CD4-positive, CD25-positive, alpha-beta regulatory T cell (primary cell): ENCODE data around the gene HNRNPA3. TPM values are rescaled to one million over a fixed set of nuclear protein-coding genes. Genes with fewer than 3 reads are reported as not detected.

Experiments
- ATAC-seq, 2 donors: fragments of 150-1000 bp; cut with Tn5 transposase; one replicate each; pipeline ENCODE4 v1.10.0; 2021; ENCODE audit warnings: low read depth in 2 of 2, moderate number of reproducible peaks in 2 of 2, moderate library complexity in 1 of 2
- DNase-seq, 3 donors: peaks; one replicate each; pipeline versions ENCODE4 v3.0.0 to v3.0.0-alpha.2; 2012 to 2022; ENCODE audit warnings: mixed read lengths in 1 of 3
- H3K27ac ChIP-seq: one replicate; pipeline ENCODE4 v1.7.0; 2013; ENCODE audit warnings: mild to moderate bottlenecking, low read length; ENCODE audit not compliant: insufficient read depth, poor library complexity, severe bottlenecking
- H3K27me3 ChIP-seq: one replicate; pipeline ENCODE4 v1.7.0; 2013; ENCODE audit warnings: low read length; ENCODE audit not compliant: control insufficient read depth, insufficient read depth
- H3K36me3 ChIP-seq: one replicate; pipeline ENCODE4 v1.7.0; 2013; ENCODE audit warnings: mild to moderate bottlenecking, low read length, moderate library complexity; ENCODE audit not compliant: control insufficient read depth, insufficient read depth
- H3K4me1 ChIP-seq: 2 replicates; pipeline ENCODE4 v1.7.0; 2013; ENCODE audit warnings: mild to moderate bottlenecking, low read length; ENCODE audit not compliant: insufficient read depth, control insufficient read depth, poor library complexity, severe bottlenecking
- H3K4me3 ChIP-seq: one replicate; pipeline ENCODE4 v1.7.0; 2013; ENCODE audit warnings: low read depth, mild to moderate bottlenecking, low read length, moderate library complexity
- H3K9me3 ChIP-seq, 2 experiments: 1 replicate in 1 of 2; 2 replicates in 1 of 2; pipeline ENCODE4 v1.7.0; 2013; ENCODE audit warnings: low read length in 2 of 2, mild to moderate bottlenecking in 1 of 2, moderate library complexity in 1 of 2; ENCODE audit not compliant: control insufficient read depth in 2 of 2
- H3K27ac Mint-ChIP-seq, 3 donors: one replicate each; pipeline ENCODE4 v1.8.0; 2020 to 2022; ENCODE audit warnings: mild to moderate bottlenecking in 3 of 3, mixed read lengths in 3 of 3, moderate library complexity in 2 of 3
- H3K27me3 Mint-ChIP-seq: one replicate; pipeline ENCODE4 v1.8.0; 2022; ENCODE audit warnings: mild to moderate bottlenecking, mixed read lengths
- H3K36me3 Mint-ChIP-seq: one replicate; pipeline ENCODE4 v1.8.0; 2020; ENCODE audit warnings: mixed read lengths
- H3K4me1 Mint-ChIP-seq, 4 donors: one replicate each; pipeline ENCODE4 v1.8.0; 2020 to 2022; ENCODE audit warnings: mixed read lengths in 4 of 4, mild to moderate bottlenecking in 1 of 4
- H3K4me3 Mint-ChIP-seq, 4 donors: one replicate each; pipeline ENCODE4 v1.8.0; 2020 to 2022; ENCODE audit warnings: mild to moderate bottlenecking in 4 of 4, mixed read lengths in 4 of 4, moderate library complexity in 3 of 4
- H3K9me3 Mint-ChIP-seq, 7 donors: one replicate each; pipeline ENCODE4 v1.8.0; 2020 to 2022; ENCODE audit warnings: mixed read lengths in 7 of 7, mild to moderate bottlenecking in 3 of 7, moderate library complexity in 2 of 7
- polyA plus RNA-seq, 4 donors: library from polyadenylated mRNA; unstranded; fragments of 300-500 nt; fragmentation: Illumina TruSeq; gene quantifications; one replicate each; pipeline ENCODE4 v1.2.3, GENCODE V29; 2021
- total RNA-seq: library from RNA; stranded (reverse); gene quantifications from one replicate; pipeline ENCODE4 v1.2.3, GENCODE V29; 2022

Gene HNRNPA3
- 231 TPM for total RNA-seq
- polyA plus RNA-seq, result 10 to 100 TPM; 38.8 to 62.8 (median 56.2) TPM

DNA sequence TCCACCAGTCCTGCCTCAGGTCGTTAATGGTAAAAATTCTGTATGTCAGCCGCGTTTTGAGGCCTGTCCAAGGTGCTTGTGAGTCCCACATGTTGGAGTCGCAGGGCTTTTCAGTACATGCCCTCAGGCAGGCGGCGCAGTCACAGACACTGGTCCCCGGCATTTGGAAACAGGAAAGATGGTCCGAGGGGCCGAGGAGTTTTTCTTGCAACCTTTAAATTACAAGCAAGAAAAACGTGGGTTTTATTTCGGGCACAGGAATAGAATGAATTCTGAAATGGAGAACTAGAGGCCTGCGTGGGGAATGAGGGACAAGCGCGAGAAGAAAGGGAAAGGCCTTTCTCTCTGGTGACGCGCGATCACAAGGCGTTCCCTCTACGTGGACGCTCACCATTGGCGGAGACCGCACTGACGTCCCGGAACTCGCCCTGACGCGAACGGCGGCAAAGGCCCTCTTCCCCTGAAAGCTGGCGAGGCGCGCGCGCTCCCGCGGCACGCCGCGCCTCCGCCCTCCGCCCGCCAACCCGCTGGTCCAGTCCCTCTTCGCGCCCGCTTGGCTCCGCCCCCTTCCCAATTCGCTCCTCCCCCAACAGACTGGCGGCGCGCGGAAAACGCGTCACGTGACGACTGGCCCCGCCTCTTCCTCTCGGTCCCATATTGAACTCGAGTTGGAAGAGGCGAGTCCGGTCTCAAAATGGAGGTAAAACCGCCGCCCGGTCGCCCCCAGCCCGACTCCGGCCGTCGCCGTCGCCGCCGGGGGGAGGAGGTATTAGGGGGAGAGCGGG is at the start of gene HNRNPA3:
TSS of gene HNRNPA3 (plus strand) at position 689 of the 785 bp plus-strand sequence. CDS start at position 695, 6 bp downstream.
- Mint-ChIP-seq H3K27ac (peak within 1 kb of the TSS; percentile 99 to 100 (median 100)), H3K4me1 (peaks cover 21 to 61% (median 42%) of the 10 kb centered on the region in 4 donors), H3K36me3 (peaks cover 27% of the 10 kb centered on the region), H3K9me3 (no peaks in the 10 kb centered on the region), H3K27me3 (peaks cover 7% of the 10 kb centered on the region), H3K4me3 (peak within 1 kb of the TSS; percentile 88 to 97 (median 96))
- peak within 1 kb of the TSS; percentile 100 for H3K27ac ChIP-seq
- H3K36me3 ChIP-seq, result peaks cover 21% of the 10 kb centered on the region
- peaks cover 56% of the 10 kb centered on the region for H3K4me1 ChIP-seq
- H3K27me3 ChIP-seq, result no peaks in the 10 kb centered on the region
- DNase-seq (peak; percentile 99 to 100 (median 99)), ATAC-seq (peak; percentile 85 to 90)
- peak within 1 kb of the TSS; percentile 99 for H3K4me3 ChIP-seq
- no peaks in the 10 kb centered on the region for H3K9me3 ChIP-seq

DNA sequence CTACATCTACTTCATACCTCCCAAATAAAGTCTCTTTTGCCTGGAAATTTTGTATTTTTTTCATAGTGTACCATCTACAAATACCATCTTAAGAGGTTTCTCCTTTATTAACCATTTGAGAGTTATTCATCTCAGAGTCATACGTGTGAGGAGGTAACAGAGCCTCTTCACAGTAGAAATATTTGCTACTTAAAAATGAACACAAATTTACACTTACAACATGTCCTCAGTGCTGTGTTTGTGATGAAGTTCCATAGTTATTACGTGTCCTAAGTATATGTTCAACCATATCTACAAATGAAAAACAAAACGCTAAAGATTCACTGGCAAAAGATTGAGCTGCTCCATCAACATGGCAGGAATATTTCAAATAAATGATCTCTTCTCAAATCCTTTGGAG is 48.5 kb upstream of the HNRNPA3 start:
- peaks cover 2 to 18% (median 13%) of the 10 kb centered on the region in 4 donors for H3K4me1 Mint-ChIP-seq
- ATAC-seq, result no peak

DNA sequence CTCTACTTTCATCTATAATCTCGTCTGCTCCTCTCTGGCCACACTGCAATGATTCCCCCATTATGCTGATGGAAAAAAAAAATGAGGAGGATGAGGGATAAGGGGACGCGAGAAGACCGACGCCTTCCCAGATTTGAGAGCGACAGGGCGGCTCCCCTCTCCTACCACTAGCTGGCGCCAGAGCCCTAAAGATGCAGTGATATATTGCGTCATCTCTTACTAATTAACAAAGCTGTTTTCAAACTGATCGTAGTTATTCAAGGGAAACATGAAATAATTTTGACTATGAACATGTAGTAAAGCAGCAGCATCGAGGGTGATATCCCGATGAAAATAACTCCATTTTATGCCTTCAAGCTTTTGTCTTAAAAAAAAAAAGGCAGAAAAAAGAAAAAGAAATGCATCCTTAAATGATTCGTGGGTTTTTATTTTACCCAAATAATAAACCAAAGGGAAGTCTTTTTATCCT is 48.0 kb upstream of the HNRNPA3 start:
- Mint-ChIP-seq H3K4me3 (no peak overlapping the region), H3K27me3 (peaks cover 14% of the 10 kb centered on the region), H3K9me3 (no peaks in the 10 kb centered on the region), H3K4me1 (peaks cover 5 to 20% (median 15%) of the 10 kb centered on the region in 4 donors), H3K36me3 (no peaks in the 10 kb centered on the region), H3K27ac (no peak overlapping the region)
- ATAC-seq, result peak; percentile 65 to 77
- H3K9me3 ChIP-seq, result no peaks in the 10 kb centered on the region
- H3K36me3 ChIP-seq, result no peaks in the 10 kb centered on the region
- peaks cover 2% of the 10 kb centered on the region for H3K27me3 ChIP-seq
- H3K4me1 ChIP-seq, result peaks cover 32% of the 10 kb centered on the region
- peak overlapping the region; percentile 82 for H3K4me3 ChIP-seq
- peak overlapping the region; percentile 43 for H3K27ac ChIP-seq
- DNase-seq, result peak; percentile 72 to 81 (median 78)

More for the DNA sequence above, 48.5 kb upstream of the HNRNPA3 start:
- H3K4me3 Mint-ChIP-seq, result no peak overlapping the region
- peaks cover 32% of the 10 kb centered on the region for H3K4me1 ChIP-seq
- no peak for DNase-seq
- no peaks in the 10 kb centered on the region for H3K36me3 ChIP-seq
- peaks cover 14% of the 10 kb centered on the region for H3K27me3 Mint-ChIP-seq
- H3K27ac Mint-ChIP-seq, result no peak overlapping the region
- no peaks in the 10 kb centered on the region for H3K9me3 ChIP-seq
- H3K9me3 Mint-ChIP-seq, result no peaks in the 10 kb centered on the region
- H3K27ac ChIP-seq, result no peak overlapping the region
- no peak overlapping the region for H3K4me3 ChIP-seq
- no peaks in the 10 kb centered on the region for H3K36me3 Mint-ChIP-seq
- peaks cover 2% of the 10 kb centered on the region for H3K27me3 ChIP-seq

DNA sequence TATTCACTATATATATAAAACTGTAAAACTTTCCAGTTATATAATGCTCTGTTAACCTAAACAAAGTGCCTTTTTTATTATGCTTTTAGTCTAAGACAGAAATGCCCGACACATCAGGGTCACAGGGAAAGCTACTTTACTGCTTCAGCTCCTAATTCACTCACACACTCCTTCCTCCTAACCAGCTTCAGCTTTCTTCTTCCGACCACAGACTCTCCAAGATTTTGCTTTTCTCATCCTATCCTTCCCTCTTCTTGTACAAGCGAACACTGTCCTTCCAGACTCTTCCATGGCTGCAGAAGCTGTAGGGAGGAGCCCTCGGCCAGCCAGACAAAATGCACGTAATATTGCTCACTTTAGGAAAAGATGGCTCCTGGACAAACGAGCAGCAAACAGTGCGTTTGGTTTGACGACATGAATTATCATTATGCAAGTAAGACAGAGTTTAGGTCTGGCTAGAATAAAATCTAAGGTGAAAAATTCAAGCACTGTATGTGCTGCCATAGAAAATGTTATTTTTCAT is 47.5 kb upstream of the HNRNPA3 start:
- peak overlapping the region; percentile 82 for H3K4me3 ChIP-seq
- Mint-ChIP-seq H3K36me3 (no peaks in the 10 kb centered on the region), H3K4me1 (peaks cover 6 to 24% (median 16%) of the 10 kb centered on the region in 4 donors), H3K4me3 (no peak overlapping the region), H3K27ac (no peak overlapping the region), H3K27me3 (peaks cover 14% of the 10 kb centered on the region), H3K9me3 (no peaks in the 10 kb centered on the region)
- peaks cover 2% of the 10 kb centered on the region for H3K27me3 ChIP-seq
- ATAC-seq (no peak), DNase-seq (peak in 1 of 3 donors; percentile 16)
- H3K9me3 ChIP-seq, result no peaks in the 10 kb centered on the region
- peaks cover 32% of the 10 kb centered on the region for H3K4me1 ChIP-seq
- H3K27ac ChIP-seq, result peak overlapping the region; percentile 50
- H3K36me3 ChIP-seq, result no peaks in the 10 kb centered on the region

DNA sequence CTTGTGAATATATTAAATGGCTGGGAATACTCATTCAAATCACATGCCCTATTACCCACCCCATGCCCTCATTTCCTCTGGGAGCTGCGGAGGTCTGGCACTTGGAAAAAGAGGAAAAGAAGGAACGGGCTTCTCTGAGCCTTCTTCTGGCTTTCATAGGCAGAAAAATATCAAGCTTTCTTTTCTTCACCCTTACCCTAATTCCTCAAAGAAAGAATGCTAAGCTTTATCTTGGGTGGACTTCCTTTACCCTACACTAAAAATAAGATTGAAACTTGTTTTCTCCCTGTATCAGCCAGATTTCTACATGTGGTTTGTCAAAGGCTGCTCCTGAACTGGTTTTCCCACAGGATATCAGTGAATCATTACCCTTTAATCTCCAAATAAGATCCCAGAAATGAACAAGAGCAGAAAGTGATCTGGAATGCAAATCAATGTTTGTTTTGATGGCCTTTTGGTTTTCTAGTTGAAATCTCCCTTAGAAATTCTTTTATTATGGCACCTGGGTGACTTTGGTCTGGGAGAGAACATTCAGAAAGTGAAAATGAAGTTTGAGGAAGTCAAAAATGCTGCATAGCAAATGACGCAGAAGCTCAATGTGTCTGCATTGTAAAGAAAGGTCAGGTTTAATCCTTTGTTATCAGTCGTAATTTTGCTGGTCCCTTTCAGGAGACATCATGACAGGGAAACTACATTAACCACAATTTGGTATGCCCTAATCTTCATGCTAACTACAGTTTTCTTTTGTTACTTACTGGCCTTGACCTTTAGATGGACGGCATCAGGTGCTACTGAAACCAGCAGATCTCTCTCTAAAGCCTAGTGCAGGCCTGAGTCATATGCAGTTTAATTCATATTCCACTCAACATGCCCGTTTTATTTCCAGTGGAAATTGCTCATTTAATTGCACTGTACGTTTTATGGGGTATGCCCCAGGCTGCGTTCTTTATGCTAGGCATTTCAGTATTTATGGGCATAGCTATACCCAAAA is 46.6 kb upstream of the HNRNPA3 start:
- Mint-ChIP-seq H3K36me3 (no peaks in the 10 kb centered on the region), H3K27ac (peak overlapping the region in 2 of 3 donors; percentile 89 to 97), H3K4me3 (peak overlapping the region; percentile 66 to 91 (median 84)), H3K4me1 (peaks cover 6 to 24% (median 16%) of the 10 kb centered on the region in 4 donors), H3K27me3 (peaks cover 8% of the 10 kb centered on the region), H3K9me3 (no peaks in the 10 kb centered on the region)
- H3K27me3 ChIP-seq, result no peaks in the 10 kb centered on the region
- H3K9me3 ChIP-seq, result no peaks in the 10 kb centered on the region
- H3K4me3 ChIP-seq, result peak overlapping the region; percentile 82
- ATAC-seq, result peak; percentile 55 to 59
- no peaks in the 10 kb centered on the region for H3K36me3 ChIP-seq
- DNase-seq, result peak in 2 of 3 donors; percentile 52 to 68
- H3K27ac ChIP-seq, result peak overlapping the region; percentile 50
- H3K4me1 ChIP-seq, result peaks cover 32% of the 10 kb centered on the region

DNA sequence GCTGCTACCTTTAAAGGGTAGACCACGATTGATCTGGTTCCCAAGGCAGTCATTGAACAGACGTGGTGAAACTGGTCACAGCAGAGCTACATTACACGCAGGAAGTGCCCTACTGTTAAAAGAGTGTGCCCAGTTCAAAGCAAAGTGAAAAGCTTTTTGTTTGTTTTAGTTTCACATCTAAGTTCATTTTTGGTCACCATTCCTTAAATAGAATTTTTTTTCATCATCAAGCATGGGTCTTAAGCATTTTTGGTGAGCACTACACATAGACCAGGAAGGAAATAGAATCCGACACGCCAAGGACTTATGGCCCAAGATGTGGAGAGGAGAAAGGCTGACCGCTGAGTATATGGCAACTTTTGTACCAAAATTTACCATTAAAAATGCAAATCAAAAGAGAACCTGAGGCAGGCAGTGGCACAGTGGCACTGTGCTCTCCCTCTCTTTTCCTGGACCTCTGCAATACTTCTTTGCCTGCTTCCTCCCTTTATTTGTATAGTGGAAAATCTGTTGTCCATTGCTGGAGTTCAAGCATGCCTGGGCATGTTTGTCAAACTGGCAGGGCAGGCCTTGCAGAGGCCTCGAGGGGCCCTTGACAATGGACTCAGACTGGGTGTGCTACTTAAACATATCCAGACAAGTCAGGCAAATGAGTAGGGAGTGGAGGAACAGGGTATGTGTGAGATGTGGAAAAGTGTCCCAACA is 42.6 kb upstream of the HNRNPA3 start:
- no peaks in the 10 kb centered on the region for H3K36me3 ChIP-seq
- no peaks in the 10 kb centered on the region for H3K27me3 ChIP-seq
- peaks cover 19% of the 10 kb centered on the region for H3K4me1 ChIP-seq
- ATAC-seq (no peak), DNase-seq (peak in 1 of 3 donors; percentile 53)
- H3K9me3 Mint-ChIP-seq, result no peaks in the 10 kb centered on the region
- peaks cover 7% of the 10 kb centered on the region for H3K27me3 Mint-ChIP-seq
- H3K4me3 Mint-ChIP-seq, result no peak overlapping the region
- peaks cover 4 to 18% (median 12%) of the 10 kb centered on the region in 4 donors for H3K4me1 Mint-ChIP-seq
- H3K27ac ChIP-seq, result no peak overlapping the region
- H3K27ac Mint-ChIP-seq, result peak overlapping the region in 1 of 3 donors; percentile 50
- H3K9me3 ChIP-seq, result no peaks in the 10 kb centered on the region
- H3K4me3 ChIP-seq, result no peak overlapping the region
- H3K36me3 Mint-ChIP-seq, result no peaks in the 10 kb centered on the region
